Endothelial cell of umbilical vein (primary cell): Measurements from ENCODE around the gene PPIE. TPM values are rescaled to one million over a fixed set of nuclear protein-coding genes. Genes with fewer than 3 reads are reported as not detected.
A peak's percentile ranks its signal among the peaks of the same experiment; 100 is the strongest.

Experiments
- BruUV-seq: library from RNA; stranded (reverse); fragments of 400-500 nt; replicated peaks from 2 replicates; lab custom pipeline; 2021; lab: Mats Ljungman, UMichigan
- CTCF ChIA-PET: fragments of 300-600, 350-600 bp; sonication (Branson Sonifier 250); formaldehyde crosslinking; loops from one replicate; lab custom pipeline; 2021; ENCODE audit warnings: antibody characterized with exemption, inconsistent platforms; lab: Charles Lee
- POLR2A ChIA-PET: fragments of 300-600, 350-600 bp; sonication (Branson Sonifier 250); formaldehyde crosslinking; loops from one replicate; lab custom pipeline; 2021; ENCODE audit warnings: antibody characterized with exemption, inconsistent platforms; lab: Charles Lee
- DNase-seq: peaks from one replicate; pipeline ENCODE4 v3.0.0-alpha.2; 2011; ENCODE audit warnings: low read depth, low spot score
- FAIRE-seq: peaks from 2 replicates; lab custom pipeline; 2011; peaks lifted over from hg19 to GRCh38; lab: Jason Lieb, UNC
- H2AFZ ChIP-seq: 2 replicates; pipeline ENCODE4 v1.6.0; 2012; ENCODE audit warnings: low read depth, low read length, control low read depth, inconsistent platforms
- H3K27ac ChIP-seq: 2 replicates; pipeline ENCODE4 v1.5.1; 2011; ENCODE audit warnings: low read depth, mild to moderate bottlenecking, control low read depth, low read length, moderate library complexity; ENCODE audit not compliant: insufficient read depth
- H3K27me3 ChIP-seq, 2 experiments: 2 replicates each; pipeline versions ENCODE4 v1.6.0 to v1.6.1; 2011; ENCODE audit warnings: low read length in 2 of 2, mixed read lengths in 1 of 2; ENCODE audit not compliant: control insufficient read depth in 2 of 2, insufficient read depth in 2 of 2
- H3K36me3 ChIP-seq, 2 experiments: 2 replicates in 1 of 2; 3 replicates in 1 of 2; pipeline ENCODE4 v1.5.1; 2011; ENCODE audit warnings: low read length in 2 of 2, mild to moderate bottlenecking in 1 of 2, moderate library complexity in 1 of 2; ENCODE audit not compliant: control insufficient read depth in 2 of 2, insufficient read depth in 2 of 2; ENCODE audit errors: extremely low read depth in 1 of 2
- H3K4me1 ChIP-seq: 3 replicates; pipeline ENCODE4 v1.5.1; 2011; ENCODE audit warnings: mild to moderate bottlenecking, low read length; ENCODE audit not compliant: control insufficient read depth, insufficient read depth; ENCODE audit errors: extremely low read depth
- H3K4me2 ChIP-seq: 2 replicates; pipeline ENCODE4 v1.6.1; 2011; ENCODE audit warnings: low read length, control low read depth, mixed read lengths; ENCODE audit not compliant: insufficient read depth
- H3K4me3 ChIP-seq, 3 experiments: fragments of 200-600 bp in 1 of 3; sonication (generic), shearing (Covaris generic) in 1 of 3; replicated peaks in 1 of 3; 2 replicates each; pipeline ENCODE4 v1.5.1; 2011 to 2016; ENCODE audit warnings: control low read depth in 3 of 3, low read length in 3 of 3, mild to moderate bottlenecking in 2 of 3, inconsistent platforms in 1 of 3, low read depth in 1 of 3, moderate library complexity in 1 of 3; ENCODE audit not compliant: insufficient read depth in 1 of 3
- H3K79me2 ChIP-seq: 2 replicates; pipeline ENCODE4 v1.6.0; 2012; ENCODE audit warnings: low read length, inconsistent platforms; ENCODE audit not compliant: control insufficient read depth, insufficient read depth
- H3K9ac ChIP-seq: replicated peaks from 2 replicates; pipeline ENCODE3; 2011; ENCODE audit warnings: low read length, control low read depth; ENCODE audit not compliant: insufficient read depth; ENCODE audit errors: extremely low read depth
- H3K9me1 ChIP-seq: replicated peaks from 3 replicates; pipeline ENCODE4 v1.6.0; 2011; ENCODE audit warnings: mild to moderate bottlenecking, low read length; ENCODE audit not compliant: control insufficient read depth, insufficient read depth; ENCODE audit errors: extremely low read depth
- H3K9me3 ChIP-seq: replicated peaks from 2 replicates; pipeline ENCODE4 v1.5.1; 2012; ENCODE audit warnings: low read length, inconsistent platforms; ENCODE audit not compliant: control insufficient read depth, insufficient read depth
- H4K20me1 ChIP-seq: replicated peaks from 2 replicates; pipeline ENCODE3; 2011; ENCODE audit warnings: mild to moderate bottlenecking, low read length; ENCODE audit not compliant: control insufficient read depth, insufficient read depth; ENCODE audit errors: extremely low read depth
- EZH2 ChIP-seq: IDR thresholded peaks from 2 replicates; pipeline ENCODE4 v1.6.1; 2012; ENCODE audit warnings: borderline replicate concordance, low read depth, mild to moderate bottlenecking, moderate library complexity, low read length, inconsistent platforms; ENCODE audit not compliant: severe bottlenecking
- FOS ChIP-seq: IDR thresholded peaks from 2 replicates; pipeline ENCODE4 v1.6.1; 2011; ENCODE audit warnings: mild to moderate bottlenecking, low read length, moderate library complexity, borderline replicate concordance; ENCODE audit not compliant: insufficient read depth
- GATA2 ChIP-seq: IDR thresholded peaks from 2 replicates; pipeline ENCODE4 v1.7.0; 2011; ENCODE audit warnings: low read depth, mild to moderate bottlenecking, moderate library complexity, mixed read lengths, low read length; ENCODE audit not compliant: insufficient read length, insufficient read depth
- JUN ChIP-seq: IDR thresholded peaks from 2 replicates; pipeline ENCODE4 v1.6.1; 2011; ENCODE audit warnings: borderline replicate concordance, low read depth; ENCODE audit not compliant: insufficient read length, insufficient read depth
- MYC ChIP-seq: IDR thresholded peaks from one replicate; pipeline ENCODE4 v1.6.1; 2011; ENCODE audit warnings: mild to moderate bottlenecking, low read depth, low read length
- POLR2AphosphoS5 ChIP-seq: IDR thresholded peaks from 2 replicates; pipeline ENCODE4 v1.6.1; 2012; ENCODE audit warnings: low read depth, mild to moderate bottlenecking, control low read depth, low read length, moderate library complexity; ENCODE audit not compliant: insufficient read depth
- dilution Hi-C: fragments of 300-500 bp; cut with MboI; formaldehyde crosslinking; loops from one replicate; pipeline ENCODE4 v1.15.0; 2019; ENCODE audit warnings: low sequenced_read_pairs; ENCODE audit not compliant: extremely low pct_ligation_motif_present
- intact Hi-C: fragments of 100-400 bp; cut with micrococcal nuclease; formaldehyde crosslinking; loops from one replicate; pipeline ENCODE4 v1.10.0; 2022
- polyA plus RNA-seq, 4 experiments: library from polyadenylated mRNA; depleted of rRNA in 3 of 4; stranded (reverse) in 3 of 4; unstranded in 1 of 4; fragments of >200 nt; gene quantifications; 2 replicates each; pipeline versions ENCODE4 v1.2.1 to v1.2.3, GENCODE V29; 2011 to 2012; ENCODE audit warnings: missing spikeins in 1 of 4
- total RNA-seq: library from RNA; stranded (reverse); gene quantifications from 2 replicates; pipeline ENCODE4 v1.2.3, GENCODE V29; 2021
- TF ChIP-seq, protein P1 (sequence below): IDR thresholded peaks from 2 replicates; pipeline ENCODE4 v1.6.1; 2011; ENCODE audit not compliant: insufficient read depth, insufficient read length
- TF ChIP-seq, protein P2 (sequence below), 2 donors: IDR thresholded peaks; 1 replicate in 1 of 2; 2 replicates in 1 of 2; pipeline ENCODE4 v1.5.1; 2011; ENCODE audit warnings: low read length in 2 of 2, mild to moderate bottlenecking in 2 of 2, moderate library complexity in 2 of 2, control low read depth in 1 of 2, inconsistent platforms in 1 of 2, low read depth in 1 of 2; ENCODE audit not compliant: insufficient read depth in 1 of 2; ENCODE audit errors: extremely low read depth in 1 of 2

The PPIE gene
- total and polyA plus RNA-seq, 2 donors (not counting 3 experiments of a cell fraction or from before 2014, with no cell fraction given): 44.4 to 74.9 TPM

DNA sequence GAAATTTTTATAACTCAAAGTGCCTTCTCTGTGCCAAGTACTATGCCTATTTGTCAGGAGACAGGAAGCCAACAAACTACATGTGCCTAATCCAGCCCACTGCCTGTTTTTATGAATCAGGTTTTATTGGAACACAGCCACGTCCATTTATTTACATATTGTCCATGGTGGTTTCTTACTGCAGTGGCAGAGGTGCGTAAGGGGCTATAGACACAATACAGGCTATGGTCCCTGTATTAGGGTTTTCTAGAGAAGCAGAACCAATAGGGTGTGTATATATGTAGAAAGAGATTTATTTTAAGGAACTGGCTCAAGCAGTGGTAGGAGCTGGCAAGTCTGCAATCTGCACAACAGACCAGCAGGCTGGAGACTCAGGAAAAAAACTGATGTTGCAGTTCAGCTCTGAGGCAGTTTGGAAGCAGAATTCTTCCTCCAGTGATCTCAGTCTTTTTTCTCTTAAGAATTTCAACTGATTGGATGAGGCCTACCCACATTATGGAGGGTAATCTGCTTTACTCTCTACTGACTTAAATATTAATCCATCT, 15.4 kb downstream of the PPIE start:
- Histone ChIP-seq H2AFZ (no peak overlapping the region), H3K4me3 (no peak overlapping the region), H3K9me3 (no peaks in the 10 kb centered on the region), H4K20me1 (no peaks in the 10 kb centered on the region), H3K9ac (no peak overlapping the region), H3K4me2 (no peak overlapping the region), H3K9me1 (no peaks in the 10 kb centered on the region), H3K27me3 (no peaks in the 10 kb centered on the region), H3K27ac (no peak overlapping the region), H3K4me1 (no peaks in the 10 kb centered on the region), H3K79me2 (no peaks in the 10 kb centered on the region), H3K36me3 (peaks cover 14 to 43% of the 10 kb centered on the region in 2 experiments)
- ChIA-PET POLR2A (no interaction called here), CTCF (interaction anchor here (1.1 kb wide), 1 partner anchor 16 kb away, joined by 3 read pairs; the partner anchor contains the start of gene PPIE)
- intact Hi-C loops (no loop called here), dilution Hi-C loops (no loop called here)
- no TSS peak for BruUV-seq
- DNase-seq: peak; percentile 79
- TF ChIP-seq, protein P1, sequence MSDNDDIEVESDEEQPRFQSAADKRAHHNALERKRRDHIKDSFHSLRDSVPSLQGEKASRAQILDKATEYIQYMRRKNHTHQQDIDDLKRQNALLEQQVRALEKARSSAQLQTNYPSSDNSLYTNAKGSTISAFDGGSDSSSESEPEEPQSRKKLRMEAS: no peak
- no peak for TF ChIP-seq EZH2
- TF ChIP-seq, protein P2, sequence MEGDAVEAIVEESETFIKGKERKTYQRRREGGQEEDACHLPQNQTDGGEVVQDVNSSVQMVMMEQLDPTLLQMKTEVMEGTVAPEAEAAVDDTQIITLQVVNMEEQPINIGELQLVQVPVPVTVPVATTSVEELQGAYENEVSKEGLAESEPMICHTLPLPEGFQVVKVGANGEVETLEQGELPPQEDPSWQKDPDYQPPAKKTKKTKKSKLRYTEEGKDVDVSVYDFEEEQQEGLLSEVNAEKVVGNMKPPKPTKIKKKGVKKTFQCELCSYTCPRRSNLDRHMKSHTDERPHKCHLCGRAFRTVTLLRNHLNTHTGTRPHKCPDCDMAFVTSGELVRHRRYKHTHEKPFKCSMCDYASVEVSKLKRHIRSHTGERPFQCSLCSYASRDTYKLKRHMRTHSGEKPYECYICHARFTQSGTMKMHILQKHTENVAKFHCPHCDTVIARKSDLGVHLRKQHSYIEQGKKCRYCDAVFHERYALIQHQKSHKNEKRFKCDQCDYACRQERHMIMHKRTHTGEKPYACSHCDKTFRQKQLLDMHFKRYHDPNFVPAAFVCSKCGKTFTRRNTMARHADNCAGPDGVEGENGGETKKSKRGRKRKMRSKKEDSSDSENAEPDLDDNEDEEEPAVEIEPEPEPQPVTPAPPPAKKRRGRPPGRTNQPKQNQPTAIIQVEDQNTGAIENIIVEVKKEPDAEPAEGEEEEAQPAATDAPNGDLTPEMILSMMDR (IDR thresholded peaks at IDR 0.05; ENCODE audit: extremely low read depth in 1 of 2, insufficient read depth in 1 of 2, low read depth in 1 of 2, low read length in 2 of 2): no peak
- no peak for TF ChIP-seq FOS
- no peak for TF ChIP-seq MYC
- TF ChIP-seq JUN: no peak
- no peak for TF ChIP-seq POLR2AphosphoS5
- no peak for TF ChIP-seq GATA2
- FAIRE-seq: peak; percentile 62
